Trophoblast cell (in vitro differentiated cells and primary cell): ENCODE measurements around the gene ICA1.

Source experiments
- DNase-seq, 2 donors: peaks; one replicate each; pipeline ENCODE4 v3.0.0-alpha.2; 2016
- H2AFZ ChIP-seq: 2 replicates; pipeline ENCODE4 v1.6.1; 2013; ENCODE audit warnings: low read length, moderate library complexity, mild to moderate bottlenecking; ENCODE audit not compliant: insufficient read depth, poor library complexity
- H2AK5ac ChIP-seq: 2 replicates; pipeline ENCODE4 v1.6.1; 2013; ENCODE audit warnings: mild to moderate bottlenecking, low read length
- H2BK120ac ChIP-seq: 2 replicates; pipeline ENCODE4 v1.6.1; 2013; ENCODE audit warnings: low read length, mild to moderate bottlenecking, moderate library complexity; ENCODE audit not compliant: insufficient read depth, poor library complexity
- H2BK12ac ChIP-seq: 2 replicates; pipeline ENCODE4 v1.6.1; 2013; ENCODE audit warnings: mild to moderate bottlenecking, low read length, moderate library complexity
- H2BK5ac ChIP-seq: 2 replicates; pipeline ENCODE4 v1.6.1; 2013; ENCODE audit warnings: low read length, low read depth, moderate library complexity, mild to moderate bottlenecking; ENCODE audit not compliant: poor library complexity
- H3K14ac ChIP-seq: 2 replicates; pipeline ENCODE4 v1.6.1; 2013; ENCODE audit warnings: mild to moderate bottlenecking, low read length
- H3K18ac ChIP-seq: 2 replicates; pipeline ENCODE4 v1.6.1; 2013; ENCODE audit warnings: mild to moderate bottlenecking, low read length
- H3K23ac ChIP-seq: 2 replicates; pipeline ENCODE4 v1.6.1; 2013; ENCODE audit warnings: low read length
- H3K27ac ChIP-seq: 2 replicates; pipeline ENCODE4 v1.5.1; 2013; ENCODE audit warnings: low read depth, mild to moderate bottlenecking, inconsistent platforms, low read length, moderate library complexity
- H3K27me3 ChIP-seq: 2 replicates; pipeline ENCODE4 v1.6.1; 2013; ENCODE audit warnings: inconsistent platforms, mild to moderate bottlenecking, low read length, moderate library complexity; ENCODE audit not compliant: insufficient read depth
- H3K36me3 ChIP-seq, 2 experiments: 1 replicate in 1 of 2; 2 replicates in 1 of 2; pipeline ENCODE4 v1.6.1; 2013; ENCODE audit warnings: low read length in 2 of 2, mild to moderate bottlenecking in 2 of 2, moderate library complexity in 1 of 2; ENCODE audit not compliant: insufficient read depth in 2 of 2, control insufficient read depth in 1 of 2
- H3K4ac ChIP-seq: 2 replicates; pipeline ENCODE4 v1.6.1; 2013; ENCODE audit warnings: low read depth, mild to moderate bottlenecking, low read length, moderate library complexity
- H3K4me1 ChIP-seq, 2 experiments: 1 replicate in 1 of 2; 2 replicates in 1 of 2; pipeline ENCODE4 v1.6.1; 2013; ENCODE audit warnings: low read length in 2 of 2, mild to moderate bottlenecking in 2 of 2, moderate library complexity in 1 of 2; ENCODE audit not compliant: insufficient read depth in 2 of 2, control insufficient read depth in 1 of 2
- H3K4me2 ChIP-seq: 2 replicates; pipeline ENCODE4 v1.6.1; 2013; ENCODE audit warnings: inconsistent platforms, mild to moderate bottlenecking, low read length, moderate library complexity
- H3K4me3 ChIP-seq: 2 replicates; pipeline ENCODE4 v1.5.1; 2013; ENCODE audit warnings: mild to moderate bottlenecking, low read depth, low read length, inconsistent platforms
- H3K79me1 ChIP-seq: one replicate; pipeline ENCODE4 v1.6.1; 2013; ENCODE audit warnings: low read length
- H3K79me2 ChIP-seq: 2 replicates; pipeline ENCODE4 v1.6.1; 2013; ENCODE audit warnings: low read length, mild to moderate bottlenecking; ENCODE audit not compliant: control insufficient read depth, insufficient read depth, poor library complexity
- H3K9ac ChIP-seq: 2 replicates; pipeline ENCODE4 v1.6.1; 2013; ENCODE audit warnings: mild to moderate bottlenecking, low read length
- H3K9me3 ChIP-seq: 2 replicates; pipeline ENCODE4 v1.6.1; 2013; ENCODE audit warnings: low read depth, mild to moderate bottlenecking, control low read depth, inconsistent platforms, low read length; ENCODE audit not compliant: insufficient read depth
- H4K12ac ChIP-seq: 2 replicates; pipeline ENCODE4 v1.6.1; 2013; ENCODE audit warnings: low read depth, mild to moderate bottlenecking, low read length, moderate library complexity
- H4K8ac ChIP-seq: 2 replicates; pipeline ENCODE4 v1.6.1; 2013; ENCODE audit warnings: low read depth, mild to moderate bottlenecking, low read length, moderate library complexity
- H4K91ac ChIP-seq: one replicate; pipeline ENCODE4 v1.6.1; 2013; ENCODE audit warnings: low read depth, mild to moderate bottlenecking, low read length, moderate library complexity
- WGBS: extraction: QIAGEN DNeasy Blood & Tissue Kit; methylation state at CpG from one replicate; pipeline ENCODE4 v1.1.7; 2013; ENCODE audit warnings: missing lambda C conversion rate; ENCODE audit not compliant: insufficient read length, insufficient coverage; ENCODE audit errors: extremely low coverage; 5-methylcytosine and 5-hydroxymethylcytosine counted together

ICA1 gene

DNA sequence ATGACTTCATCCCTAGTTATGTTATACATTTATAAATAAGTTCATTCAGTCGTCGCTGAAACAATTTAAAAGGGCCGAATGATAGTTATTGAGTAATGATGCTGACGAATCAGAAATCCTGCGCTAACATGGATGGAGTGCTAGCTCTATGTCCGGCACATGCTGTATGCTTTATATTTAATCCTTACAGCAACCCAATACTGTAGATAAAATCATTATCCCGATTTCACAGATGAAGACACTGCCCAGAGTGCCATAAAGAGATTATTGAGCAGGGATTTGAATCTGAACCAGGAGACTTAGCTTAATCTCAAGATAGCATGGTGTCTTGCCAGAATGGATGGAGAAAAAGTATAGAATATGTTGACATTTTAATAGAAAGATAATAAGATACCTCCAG is 1.1 kb upstream of the ICA1 start:
- no peak overlapping the region for H4K12ac ChIP-seq

DNA sequence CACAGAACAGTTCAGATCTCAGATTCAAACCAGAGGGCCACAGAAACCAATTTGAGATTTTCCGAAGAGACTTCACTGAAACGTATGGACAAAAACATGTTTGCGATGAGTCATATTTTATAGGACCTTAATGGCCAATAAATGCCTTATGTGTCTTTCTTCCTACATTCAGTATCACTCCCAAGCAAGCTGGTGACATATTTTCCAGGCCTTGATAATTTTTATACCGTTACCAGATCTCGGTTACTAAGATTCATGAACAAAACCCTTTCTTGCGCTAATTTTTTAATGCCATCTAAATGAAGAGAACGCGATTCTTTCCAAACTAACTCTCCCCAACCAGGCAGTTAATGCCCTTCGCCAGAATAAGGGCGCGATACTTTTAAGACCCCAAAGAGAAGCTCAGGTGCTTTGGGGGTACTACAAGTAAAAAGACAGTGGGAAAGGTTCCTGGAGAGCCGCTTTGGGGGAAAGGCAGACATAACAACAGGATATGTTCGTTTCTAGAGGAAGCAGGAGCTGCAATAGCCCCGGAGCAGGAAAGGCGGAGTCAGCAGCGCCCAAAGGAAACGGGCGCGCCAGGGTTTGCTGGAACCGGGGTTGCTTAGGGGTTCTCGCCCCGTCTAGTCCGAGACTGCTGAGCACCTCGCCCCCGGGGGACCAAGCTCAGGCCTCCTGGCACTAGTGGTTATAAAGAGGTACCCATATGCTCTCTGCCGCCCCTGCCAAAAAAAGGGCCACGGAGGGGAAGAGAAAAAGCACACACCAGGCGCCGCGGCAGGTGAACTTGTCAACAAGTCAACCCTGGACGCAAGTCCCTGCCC is 884 bp downstream of the ICA1 start:
- no CpG with 5 or more reads among the region's 31 CpGs for WGBS
- no peak overlapping the region for H2BK12ac ChIP-seq
- H2AK5ac ChIP-seq = no peak overlapping the region
- peaks cover 3 to 4% of the 10 kb centered on the region in 2 experiments for H3K4me1 ChIP-seq
- peak overlapping the region; percentile 5 for H3K9ac ChIP-seq
- H3K9me3 ChIP-seq = no peaks in the 10 kb centered on the region
- peak overlapping the region; percentile 78 for H2AFZ ChIP-seq
- H2BK5ac ChIP-seq = no peak overlapping the region
- H3K18ac ChIP-seq = peak overlapping the region; percentile 19
- H2BK120ac ChIP-seq = no peak overlapping the region
- H3K27ac ChIP-seq = no peak overlapping the region
- H3K4me3 ChIP-seq = peak overlapping the region; percentile 82
- H3K23ac ChIP-seq = no peak overlapping the region
- H3K27me3 ChIP-seq = no peaks in the 10 kb centered on the region
- peak overlapping the region; percentile 61 for H4K12ac ChIP-seq
- no peak overlapping the region for H3K14ac ChIP-seq
- H3K36me3 ChIP-seq = no peaks in the 10 kb centered on the region
- H3K4ac ChIP-seq = no peak overlapping the region
- peak overlapping the region; percentile 76 for H4K91ac ChIP-seq
- peak overlapping the region; percentile 99 for H3K4me2 ChIP-seq
- H3K79me1 ChIP-seq = peaks cover 6% of the 10 kb centered on the region
- no peak for DNase-seq
- no peaks in the 10 kb centered on the region for H3K79me2 ChIP-seq
- peak overlapping the region; percentile 65 for H4K8ac ChIP-seq

More for the DNA sequence above, 1.1 kb upstream of the ICA1 start:
- WGBS = no CpG with 5 or more reads among the region's 7 CpGs
- H3K4ac ChIP-seq = no peak overlapping the region
- H3K4me2 ChIP-seq = no peak overlapping the region
- no peaks in the 10 kb centered on the region for H3K27me3 ChIP-seq
- H3K79me1 ChIP-seq = peaks cover 6% of the 10 kb centered on the region
- H3K18ac ChIP-seq = no peak overlapping the region
- no peak overlapping the region for H3K4me3 ChIP-seq
- peaks cover 3 to 4% of the 10 kb centered on the region in 2 experiments for H3K4me1 ChIP-seq
- no peak overlapping the region for H2AFZ ChIP-seq
- no peak overlapping the region for H4K91ac ChIP-seq
- no peak overlapping the region for H2BK120ac ChIP-seq
- no peak overlapping the region for H3K27ac ChIP-seq
- no peak overlapping the region for H3K9ac ChIP-seq
- no peak overlapping the region for H2BK12ac ChIP-seq
- no peak overlapping the region for H2BK5ac ChIP-seq
- no peak for DNase-seq
- no peak overlapping the region for H2AK5ac ChIP-seq
- no peaks in the 10 kb centered on the region for H3K36me3 ChIP-seq
- no peaks in the 10 kb centered on the region for H3K79me2 ChIP-seq
- H3K9me3 ChIP-seq = no peaks in the 10 kb centered on the region
- no peak overlapping the region for H4K8ac ChIP-seq
- H3K14ac ChIP-seq = no peak overlapping the region
- no peak overlapping the region for H3K23ac ChIP-seq

DNA sequence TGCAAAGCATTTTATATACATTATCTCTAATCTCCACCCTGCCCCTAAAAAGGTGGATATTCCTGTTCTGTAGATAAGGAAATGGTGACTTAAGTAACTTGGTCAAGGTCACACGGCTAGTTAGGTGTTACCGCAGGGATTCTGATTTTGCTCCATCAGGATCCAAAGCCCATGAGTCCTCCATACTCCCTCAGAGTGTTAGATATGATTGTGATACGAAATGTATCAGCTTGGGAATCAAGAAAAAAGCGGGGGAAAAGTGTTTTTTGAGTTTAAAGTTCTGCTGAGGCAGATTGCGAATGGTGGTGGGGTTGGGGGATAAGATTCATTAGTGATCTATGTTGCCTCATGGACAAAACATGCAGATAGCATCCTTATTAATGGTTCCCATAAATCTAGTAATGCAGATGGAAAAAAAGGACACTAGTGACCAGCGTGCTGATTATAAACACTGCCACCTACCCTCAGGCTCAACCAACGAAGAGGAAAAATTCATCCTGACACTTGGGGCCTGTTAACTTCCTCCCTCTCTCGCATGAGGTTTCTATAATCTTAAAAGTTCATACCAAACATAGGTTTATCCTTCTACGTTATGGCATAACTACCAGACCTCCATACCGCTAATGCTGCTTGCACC is 2.3 kb downstream of the ICA1 start:
- H3K27me3 ChIP-seq = no peaks in the 10 kb centered on the region
- H3K79me1 ChIP-seq = peaks cover 6% of the 10 kb centered on the region
- no peak overlapping the region for H2BK5ac ChIP-seq
- H3K9ac ChIP-seq = no peak overlapping the region
- no peak overlapping the region for H2BK12ac ChIP-seq
- H3K4ac ChIP-seq = no peak overlapping the region
- WGBS = 100% methylated on average over 3 of the region's 10 CpGs
- H3K23ac ChIP-seq = no peak overlapping the region
- no peak overlapping the region for H3K27ac ChIP-seq
- no peak overlapping the region for H3K4me2 ChIP-seq
- no peak overlapping the region for H4K91ac ChIP-seq
- no peak overlapping the region for H3K14ac ChIP-seq
- no peaks in the 10 kb centered on the region for H3K36me3 ChIP-seq
- DNase-seq = no peak
- no peaks in the 10 kb centered on the region for H3K79me2 ChIP-seq
- peaks cover 3 to 4% of the 10 kb centered on the region in 2 experiments for H3K4me1 ChIP-seq
- H2AFZ ChIP-seq = no peak overlapping the region
- no peak overlapping the region for H2AK5ac ChIP-seq
- no peak overlapping the region for H4K8ac ChIP-seq
- no peak overlapping the region for H3K4me3 ChIP-seq
- no peak overlapping the region for H4K12ac ChIP-seq
- no peak overlapping the region for H2BK120ac ChIP-seq
- H3K9me3 ChIP-seq = no peaks in the 10 kb centered on the region
- H3K18ac ChIP-seq = no peak overlapping the region

DNA sequence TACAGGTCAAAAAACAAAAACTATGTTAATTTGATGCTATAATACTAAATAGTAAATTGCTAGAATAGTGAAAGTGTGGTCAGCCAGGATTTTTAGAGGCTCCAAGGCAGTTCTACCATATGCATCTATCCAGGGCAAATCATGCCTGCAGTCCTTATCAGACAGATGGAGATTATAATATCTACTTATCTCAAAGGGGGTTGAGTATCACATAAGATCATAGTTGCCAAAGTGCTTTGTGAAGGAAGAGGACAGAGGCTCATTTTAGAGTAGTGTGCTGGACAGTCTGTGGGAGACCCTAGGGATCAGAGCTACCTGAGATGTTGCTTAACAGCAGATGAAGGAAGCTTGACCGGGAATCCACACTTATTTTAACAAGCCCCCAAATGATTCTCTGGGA is 3.2 kb downstream of the ICA1 start:
- Histone ChIP-seq H4K8ac (no peak overlapping the region), H3K4me2 (no peak overlapping the region), H3K18ac (no peak overlapping the region), H4K91ac (no peak overlapping the region), H3K9me3 (no peaks in the 10 kb centered on the region), H3K79me1 (peaks cover 6% of the 10 kb centered on the region), H3K4ac (no peak overlapping the region), H2BK120ac (no peak overlapping the region), H3K23ac (no peak overlapping the region), H2AK5ac (no peak overlapping the region), H3K79me2 (no peaks in the 10 kb centered on the region), H3K9ac (no peak overlapping the region), H3K27me3 (no peaks in the 10 kb centered on the region), H3K36me3 (no peaks in the 10 kb centered on the region), H2BK5ac (no peak overlapping the region), H4K12ac (no peak overlapping the region), H3K4me3 (no peak overlapping the region), H2BK12ac (no peak overlapping the region), H3K27ac (no peak overlapping the region), H2AFZ (no peak overlapping the region), H3K14ac (no peak overlapping the region), H3K4me1 (peaks cover 3 to 4% of the 10 kb centered on the region in 2 experiments)
- DNase-seq = no peak
- no CpG with 5 or more reads among the region's 1 CpG for whole genome bisulfite sequencing
